Measurements from ENCODE around the gene COL17A1. TPM values are rescaled to one million over a fixed set of nuclear protein-coding genes. Genes with fewer than 3 reads are reported as not detected.

Gene COL17A1
- total RNA-seq, 4 donors from 2014 or later: under 0.01 to 2.9 (median 0.98) TPM; not detected in 1

- no peak overlapping the region for H3K4me3 ChIP-seq
- H3K27me3 ChIP-seq: no peaks in the 10 kb centered on the region
- no peak for DNase-seq
- intact Hi-C loops (cut with DNase I; ENCODE audit: low total_unique reads): no loop called here
- H3K27ac ChIP-seq: no peak overlapping the region
- no peaks in the 10 kb centered on the region for H3K36me3 ChIP-seq
- TF ChIP-seq POLR2A (IDR thresholded peaks at IDR 0.05): no peak
- TF ChIP-seq CTCF (IDR thresholded peaks at IDR 0.05): no peak
- H3K9me3 ChIP-seq: no peaks in the 10 kb centered on the region
- H3K4me1 ChIP-seq: no peaks in the 10 kb centered on the region
Observed at GRCh38 chr10:104032144-104032775, 53.4 kb downstream of the COL17A1 start.

- Histone ChIP-seq H3K36me3 (no peaks in the 10 kb centered on the region), H3K9me3 (no peaks in the 10 kb centered on the region), H3K4me3 (no peak overlapping the region), H3K27ac (no peak overlapping the region), H3K4me1 (no peaks in the 10 kb centered on the region), H3K27me3 (no peaks in the 10 kb centered on the region)
- TF ChIP-seq CTCF (IDR thresholded peaks at IDR 0.05): no peak
- no peak for TF ChIP-seq POLR2A (IDR thresholded peaks at IDR 0.05)
- DNase-seq: no peak
- intact Hi-C loops (cut with DNase I; ENCODE audit: low total_unique reads): no loop called here
Observed at GRCh38 chr10:104031631-104032030, 54.0 kb downstream of the COL17A1 start.

GRCh38 chr10:104029521-104029860 lies 56.2 kb downstream of the COL17A1 start:
- Histone ChIP-seq H3K4me3 (no peak overlapping the region), H3K4me1 (no peaks in the 10 kb centered on the region), H3K36me3 (no peaks in the 10 kb centered on the region), H3K9me3 (no peaks in the 10 kb centered on the region), H3K27me3 (no peaks in the 10 kb centered on the region), H3K27ac (no peak overlapping the region)
- DNase-seq: peak; percentile 45 to 73
- no peak for TF ChIP-seq POLR2A (IDR thresholded peaks at IDR 0.05)
- TF ChIP-seq CTCF (IDR thresholded peaks at IDR 0.05): no peak
- intact Hi-C loops (cut with DNase I; ENCODE audit: low total_unique reads): no loop called here

- intact Hi-C loops (cut with DNase I; ENCODE audit: low total_unique reads): no loop called here
- no peaks in the 10 kb centered on the region for H3K9me3 ChIP-seq
- no peak for DNase-seq
- no peak for TF ChIP-seq POLR2A (IDR thresholded peaks at IDR 0.05)
- TF ChIP-seq CTCF (IDR thresholded peaks at IDR 0.05): no peak
- H3K36me3 ChIP-seq: no peaks in the 10 kb centered on the region
- no peak overlapping the region for H3K4me3 ChIP-seq
- no peak overlapping the region for H3K27ac ChIP-seq
- no peaks in the 10 kb centered on the region for H3K27me3 ChIP-seq
- H3K4me1 ChIP-seq: no peaks in the 10 kb centered on the region
Observed at GRCh38 chr10:104028823-104029520, 56.7 kb downstream of the COL17A1 start.

GRCh38 chr10:104028146-104028545 lies 57.5 kb downstream of the COL17A1 start:
- intact Hi-C loops (cut with DNase I; ENCODE audit: low total_unique reads): no loop called here
- no peaks in the 10 kb centered on the region for H3K27me3 ChIP-seq
- H3K27ac ChIP-seq: no peak overlapping the region
- no peak for DNase-seq
- H3K4me3 ChIP-seq: no peak overlapping the region
- no peaks in the 10 kb centered on the region for H3K36me3 ChIP-seq
- H3K4me1 ChIP-seq: no peaks in the 10 kb centered on the region
- no peaks in the 10 kb centered on the region for H3K9me3 ChIP-seq
- TF ChIP-seq CTCF (IDR thresholded peaks at IDR 0.05) (peak in 1 of 4 experiments; percentile 19), POLR2A (IDR thresholded peaks at IDR 0.05) (no peak)

Measured in uterus (tissue), 4 donors.